Neutrophil (primary cell): Measurements from ENCODE around the gene HNF1A.

Experiments
- H3K27ac ChIP-seq: fragments of 200-600 bp; sonication (generic); 2 replicates; pipeline ENCODE4 v1.5.1; 2016; ENCODE audit warnings: mild to moderate bottlenecking, moderate library complexity
- H3K27me3 ChIP-seq: fragments of 200-600 bp; sonication (generic); 2 replicates; pipeline ENCODE4 v1.6.0; 2016; ENCODE audit warnings: mild to moderate bottlenecking
- H3K36me3 ChIP-seq: fragments of 200-600 bp; sonication (generic); 2 replicates; pipeline ENCODE4 v1.5.1; 2017
- H3K4me1 ChIP-seq, 2 experiments: fragments of 200-600 bp in 1 of 2; sonication (generic) in 1 of 2; 1 replicate in 1 of 2; 2 replicates in 1 of 2; pipeline versions ENCODE4 v1.5.1 to v1.6.1; 2013 to 2016; ENCODE audit warnings: low read depth in 1 of 2, low read length in 1 of 2, mild to moderate bottlenecking in 1 of 2, moderate library complexity in 1 of 2; ENCODE audit not compliant: control insufficient read depth in 1 of 2, insufficient read depth in 1 of 2
- H3K4me3 ChIP-seq, 2 experiments: fragments of 200-600 bp in 1 of 2; sonication (generic) in 1 of 2; 1 replicate in 1 of 2; 2 replicates in 1 of 2; pipeline ENCODE4 v1.5.1; 2013 to 2016; ENCODE audit warnings: low read depth in 1 of 2, low read length in 1 of 2, mild to moderate bottlenecking in 1 of 2, moderate library complexity in 1 of 2
- H3K9me3 ChIP-seq: fragments of 200-600 bp; sonication (generic); 2 replicates; pipeline ENCODE4 v1.5.1; 2016
- TF ChIP-seq, protein P1 (sequence below): fragments of 200-600 bp; sonication (generic); IDR thresholded peaks from 2 replicates; pipeline ENCODE4 v1.5.1; 2016; ENCODE audit warnings: antibody characterized with exemption

The HNF1A gene

DNA sequence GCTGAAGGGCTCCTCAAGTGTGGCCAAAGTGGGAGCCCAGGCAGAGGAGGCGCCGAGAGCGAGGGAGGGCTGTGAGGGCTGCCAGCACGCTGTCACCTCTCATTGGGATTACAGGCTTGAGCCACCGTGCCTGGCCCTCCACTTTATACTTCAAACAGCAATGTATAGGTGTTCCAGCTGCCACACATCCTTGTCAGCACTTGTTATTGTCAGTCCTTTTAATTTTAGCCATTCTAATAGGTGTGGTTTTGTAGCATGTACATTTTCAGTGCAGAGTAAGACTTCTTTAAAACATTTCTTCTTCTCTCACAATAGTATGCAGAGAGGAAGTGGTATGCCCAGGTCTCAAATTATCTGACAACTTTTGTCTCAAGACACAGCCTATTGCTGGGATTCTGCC lies 27.5 kb upstream of the HNF1A start:
- TF ChIP-seq, protein P1, sequence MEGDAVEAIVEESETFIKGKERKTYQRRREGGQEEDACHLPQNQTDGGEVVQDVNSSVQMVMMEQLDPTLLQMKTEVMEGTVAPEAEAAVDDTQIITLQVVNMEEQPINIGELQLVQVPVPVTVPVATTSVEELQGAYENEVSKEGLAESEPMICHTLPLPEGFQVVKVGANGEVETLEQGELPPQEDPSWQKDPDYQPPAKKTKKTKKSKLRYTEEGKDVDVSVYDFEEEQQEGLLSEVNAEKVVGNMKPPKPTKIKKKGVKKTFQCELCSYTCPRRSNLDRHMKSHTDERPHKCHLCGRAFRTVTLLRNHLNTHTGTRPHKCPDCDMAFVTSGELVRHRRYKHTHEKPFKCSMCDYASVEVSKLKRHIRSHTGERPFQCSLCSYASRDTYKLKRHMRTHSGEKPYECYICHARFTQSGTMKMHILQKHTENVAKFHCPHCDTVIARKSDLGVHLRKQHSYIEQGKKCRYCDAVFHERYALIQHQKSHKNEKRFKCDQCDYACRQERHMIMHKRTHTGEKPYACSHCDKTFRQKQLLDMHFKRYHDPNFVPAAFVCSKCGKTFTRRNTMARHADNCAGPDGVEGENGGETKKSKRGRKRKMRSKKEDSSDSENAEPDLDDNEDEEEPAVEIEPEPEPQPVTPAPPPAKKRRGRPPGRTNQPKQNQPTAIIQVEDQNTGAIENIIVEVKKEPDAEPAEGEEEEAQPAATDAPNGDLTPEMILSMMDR = no peak
- H3K27ac ChIP-seq = no peak overlapping the region
- H3K36me3 ChIP-seq = no peaks in the 10 kb centered on the region
- H3K9me3 ChIP-seq = no peaks in the 10 kb centered on the region
- no peaks in the 10 kb centered on the region for H3K4me1 ChIP-seq
- no peak overlapping the region for H3K4me3 ChIP-seq
- H3K27me3 ChIP-seq = no peaks in the 10 kb centered on the region

GRCh38 chr12:120955232-120955631 lies 23.1 kb upstream of the HNF1A start:
- Histone ChIP-seq H3K4me1 (no peaks in the 10 kb centered on the region), H3K4me3 (no peak overlapping the region), H3K9me3 (no peaks in the 10 kb centered on the region), H3K27ac (no peak overlapping the region), H3K36me3 (no peaks in the 10 kb centered on the region), H3K27me3 (no peaks in the 10 kb centered on the region)
- TF ChIP-seq, protein P1 = no peak

DNA sequence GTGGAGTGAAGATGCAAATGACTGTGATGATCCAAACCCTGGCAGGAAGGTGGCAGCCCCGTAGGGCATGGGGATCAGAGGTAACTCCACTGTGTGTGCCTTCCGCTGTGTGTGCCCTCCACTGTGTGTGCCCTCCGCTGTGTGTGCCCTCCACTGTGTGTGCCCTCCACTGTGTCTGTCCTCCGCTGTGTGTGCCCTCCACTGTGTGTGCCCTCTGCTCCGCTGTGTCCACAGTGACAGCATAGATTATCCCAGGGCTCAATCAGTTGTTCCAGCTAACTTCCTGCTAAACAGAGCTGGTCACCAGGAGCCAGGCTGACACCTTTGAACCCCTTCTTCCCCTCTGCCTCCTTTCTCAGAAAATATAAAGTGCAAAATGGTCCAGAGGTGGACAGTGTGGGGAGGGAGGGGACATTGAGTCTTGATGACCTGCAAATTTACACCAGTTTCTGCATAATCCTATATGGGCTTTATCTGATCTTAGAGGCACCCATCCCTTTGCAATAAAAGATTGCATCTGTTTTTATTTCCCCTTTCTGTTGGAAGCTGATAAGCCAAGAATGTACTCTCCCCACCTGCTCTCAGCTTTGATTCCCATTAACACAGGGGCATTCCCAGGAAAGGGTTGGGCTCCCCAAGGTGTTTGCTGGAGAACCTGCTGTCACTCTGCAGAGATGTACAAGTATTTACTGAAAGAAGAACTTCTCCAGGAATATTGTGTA lies 21.6 kb upstream of the HNF1A start:
- TF ChIP-seq, protein P1 = no peak
- no peaks in the 10 kb centered on the region for H3K9me3 ChIP-seq
- no peak overlapping the region for H3K27ac ChIP-seq

DNA sequence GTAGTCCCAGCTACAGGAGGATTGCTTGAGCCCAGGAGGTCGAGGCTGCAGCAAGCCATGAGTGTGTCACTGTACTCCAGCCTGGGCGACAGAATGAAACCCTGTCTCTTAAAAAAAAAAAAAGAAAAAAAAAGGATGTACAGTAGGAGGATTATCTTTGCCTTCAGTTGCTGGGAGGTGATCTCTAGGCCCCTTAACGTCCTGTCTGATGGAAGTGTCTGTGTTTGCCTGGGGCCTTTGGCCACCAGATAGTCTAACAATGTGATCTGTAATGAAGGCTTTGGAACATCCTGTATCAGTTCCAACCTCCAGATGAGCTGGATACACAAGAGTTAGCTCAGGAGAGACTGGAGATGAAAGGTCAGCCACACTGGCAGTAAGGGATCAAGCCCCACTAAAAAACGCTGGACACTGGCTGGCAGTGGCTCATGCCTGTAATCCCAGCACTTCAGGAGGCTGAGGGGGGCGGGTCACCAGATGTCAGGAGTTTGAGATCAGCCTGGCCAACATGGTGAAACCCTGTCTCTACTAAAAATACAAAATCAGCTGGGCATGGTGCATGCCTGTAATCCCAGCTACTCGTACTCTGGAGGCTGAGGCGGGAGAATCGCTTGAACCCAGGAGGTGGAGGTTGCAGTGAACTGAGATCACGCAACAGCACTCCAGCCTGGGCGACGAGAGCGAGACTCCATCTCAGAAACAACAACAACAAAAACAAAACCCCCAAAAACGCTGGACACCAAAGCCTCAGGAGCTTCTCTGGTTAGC lies 19.0 kb upstream of the HNF1A start:
- Histone ChIP-seq H3K9me3 (no peaks in the 10 kb centered on the region), H3K4me3 (no peak overlapping the region), H3K27ac (no peak overlapping the region), H3K4me1 (no peaks in the 10 kb centered on the region), H3K36me3 (no peaks in the 10 kb centered on the region), H3K27me3 (no peaks in the 10 kb centered on the region)
- TF ChIP-seq, protein P1 = no peak

More for the DNA sequence above, 21.6 kb upstream of the HNF1A start:
- no peaks in the 10 kb centered on the region for H3K4me1 ChIP-seq
- H3K4me3 ChIP-seq = no peak overlapping the region
- H3K27me3 ChIP-seq = no peaks in the 10 kb centered on the region
- H3K36me3 ChIP-seq = no peaks in the 10 kb centered on the region

- Histone ChIP-seq H3K9me3 (no peaks in the 10 kb centered on the region), H3K36me3 (no peaks in the 10 kb centered on the region), H3K4me1 (no peaks in the 10 kb centered on the region), H3K27ac (no peak overlapping the region), H3K4me3 (no peak overlapping the region), H3K27me3 (no peaks in the 10 kb centered on the region)
- TF ChIP-seq, protein P1 = no peak
Measured at GRCh38 chr12:120960657-120961056, 17.7 kb upstream of the HNF1A start.
